ENCODE data around the gene STXBP3.
"Not testable (repeated sequence)": the region's sequence is repeated elsewhere in the genome, so short reads cannot be mapped to it uniquely, and the experiment has no call there.

STXBP3 gene

GRCh38 chr1:108746382-108747170, at the start of gene STXBP3:
Gene STXBP3 (plus strand): TSS chr1:108746674. CDS start chr1:108746738, 64 bp downstream.
- Mint-ChIP-seq H3K27ac (peak within 1 kb of the TSS; percentile 96), H3K9me3 (no peaks in the 10 kb centered on the region), H3K27me3 (no peaks in the 10 kb centered on the region), H3K4me1 (ENCODE audit: low read depth) (peaks cover 37% of the 10 kb centered on the region), H3K4me3 (peak within 1 kb of the TSS; percentile 90), H3K36me3 (ENCODE audit: low read depth) (peaks cover 24% of the 10 kb centered on the region)
- DNase-seq: peak; percentile 100

- peaks cover 80% of the 10 kb centered on the region for H3K36me3 Mint-ChIP-seq (ENCODE audit: low read depth)
- peak overlapping the region; percentile 83 for H3K27ac Mint-ChIP-seq
- no peaks in the 10 kb centered on the region for H3K9me3 Mint-ChIP-seq
- DNase-seq: no peak
- no peaks in the 10 kb centered on the region for H3K27me3 Mint-ChIP-seq
- H3K4me3 Mint-ChIP-seq: peak overlapping the region; percentile 49
- H3K4me1 Mint-ChIP-seq (ENCODE audit: low read depth): peaks cover 81% of the 10 kb centered on the region
Measured at GRCh38 chr1:108699375-108700332, 46.8 kb upstream of the STXBP3 start.

GRCh38 chr1:108701176-108701849, 45.2 kb upstream of the STXBP3 start:
- H3K4me1 Mint-ChIP-seq (ENCODE audit: low read depth): peaks cover 80% of the 10 kb centered on the region
- H3K36me3 Mint-ChIP-seq (ENCODE audit: low read depth): peaks cover 65% of the 10 kb centered on the region

GRCh38 chr1:108702109-108702508, 44.4 kb upstream of the STXBP3 start:
- not testable (repeated sequence) for H3K9me3 Mint-ChIP-seq, H3K4me3 Mint-ChIP-seq, H3K27me3 Mint-ChIP-seq, DNase-seq
- Mint-ChIP-seq H3K4me1 (ENCODE audit: low read depth) (peaks cover 72% of the 10 kb centered on the region), H3K36me3 (ENCODE audit: low read depth) (peaks cover 57% of the 10 kb centered on the region), H3K27ac (peak overlapping the region; percentile 56)

More at GRCh38 chr1:108701176-108701849, 45.2 kb upstream of the STXBP3 start:
- Mint-ChIP-seq H3K27ac (peak overlapping the region; percentile 19), H3K27me3 (no peaks in the 10 kb centered on the region), H3K4me3 (no peak overlapping the region), H3K9me3 (no peaks in the 10 kb centered on the region)
- DNase-seq: no peak

DNA sequence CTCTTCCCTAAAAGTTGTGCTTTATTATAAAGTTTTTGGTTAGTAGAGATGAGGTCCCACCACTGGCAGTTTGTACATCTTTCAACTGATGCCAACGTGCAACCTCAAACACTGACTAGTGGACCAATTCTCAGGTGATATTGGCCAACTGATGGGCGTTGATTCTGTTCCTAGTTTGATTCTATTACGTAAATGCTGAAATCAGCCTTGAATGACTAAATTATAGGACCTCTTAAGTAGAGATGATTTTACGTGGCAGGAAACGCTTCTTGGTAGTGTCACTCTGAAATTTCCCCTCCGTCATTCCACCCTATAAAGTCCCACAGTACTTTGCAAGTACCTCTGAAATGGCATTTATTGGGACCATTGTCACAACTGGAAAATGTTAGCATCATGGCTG, 42.5 kb upstream of the STXBP3 start:
- Mint-ChIP-seq H3K27me3 (no peaks in the 10 kb centered on the region), H3K4me1 (ENCODE audit: low read depth) (peaks cover 63% of the 10 kb centered on the region), H3K27ac (peak overlapping the region; percentile 90), H3K9me3 (no peaks in the 10 kb centered on the region), H3K36me3 (ENCODE audit: low read depth) (peaks cover 38% of the 10 kb centered on the region), H3K4me3 (peak overlapping the region; percentile 27)
- DNase-seq: no peak

DNA sequence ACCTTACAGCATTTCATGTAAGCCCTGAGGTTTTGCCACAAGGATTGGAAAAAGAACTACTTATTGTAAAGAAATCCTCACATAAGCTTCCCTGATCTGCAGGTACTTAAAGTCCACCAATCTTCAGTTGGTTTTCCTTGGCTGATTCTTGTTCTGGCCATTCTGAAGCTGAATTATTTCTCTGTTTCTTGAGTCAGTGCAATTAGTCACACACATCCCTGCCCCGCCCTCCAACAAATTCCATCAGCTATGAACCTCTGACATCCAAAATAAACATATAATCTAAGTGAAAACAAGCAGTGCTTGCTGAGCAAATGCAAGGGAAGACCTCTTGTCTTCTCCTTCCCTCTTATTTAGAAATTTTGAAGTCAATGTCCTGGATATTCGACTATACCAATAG, 42.0 kb upstream of the STXBP3 start:
- Mint-ChIP-seq H3K27me3 (no peaks in the 10 kb centered on the region), H3K4me1 (ENCODE audit: low read depth) (peaks cover 60% of the 10 kb centered on the region), H3K9me3 (no peaks in the 10 kb centered on the region), H3K27ac (peak overlapping the region; percentile 90), H3K36me3 (ENCODE audit: low read depth) (peaks cover 33% of the 10 kb centered on the region), H3K4me3 (no peak overlapping the region)
- DNase-seq: no peak

GRCh38 chr1:108706643-108707042, 39.8 kb upstream of the STXBP3 start:
- H3K36me3 Mint-ChIP-seq (ENCODE audit: low read depth): peaks cover 11% of the 10 kb centered on the region
- no peak for DNase-seq

GRCh38 chr1:108708691-108709660, 37.5 kb upstream of the STXBP3 start:
- Mint-ChIP-seq H3K9me3 (no peaks in the 10 kb centered on the region), H3K27me3 (no peaks in the 10 kb centered on the region), H3K27ac (no peak overlapping the region), H3K4me3 (no peak overlapping the region), H3K36me3 (ENCODE audit: low read depth) (no peaks in the 10 kb centered on the region), H3K4me1 (ENCODE audit: low read depth) (peaks cover 25% of the 10 kb centered on the region)
- DNase-seq: peak; percentile 68

More at GRCh38 chr1:108706643-108707042, 39.8 kb upstream of the STXBP3 start:
- Mint-ChIP-seq H3K4me3 (no peak overlapping the region), H3K27me3 (no peaks in the 10 kb centered on the region), H3K9me3 (no peaks in the 10 kb centered on the region), H3K27ac (peak overlapping the region; percentile 3), H3K4me1 (ENCODE audit: low read depth) (peaks cover 44% of the 10 kb centered on the region)

DNA sequence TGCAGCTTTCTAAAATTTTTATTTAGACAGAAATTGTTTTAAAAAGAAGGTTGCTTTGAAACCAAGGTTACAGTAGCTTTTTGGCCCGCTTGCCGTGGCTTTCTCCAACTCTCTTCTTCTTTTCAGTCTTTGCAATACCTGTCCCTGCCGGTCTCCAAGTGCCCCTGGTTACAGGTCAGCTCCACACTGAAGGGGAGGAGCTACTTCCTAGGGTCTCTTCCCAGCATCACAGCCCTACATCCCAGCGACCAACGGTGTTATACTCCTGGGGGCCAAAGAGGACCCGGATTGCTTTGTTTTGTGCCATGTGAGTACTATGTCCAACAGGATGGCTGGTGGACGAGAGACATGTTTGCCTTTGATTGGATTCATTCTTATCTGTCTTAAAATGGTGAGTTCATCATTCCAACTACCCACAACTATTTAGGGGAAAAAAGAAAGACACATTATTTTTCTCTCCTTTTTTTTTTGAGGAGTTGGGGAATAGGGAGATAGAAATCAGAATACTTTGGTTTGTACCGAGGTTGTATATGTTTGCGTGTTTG, 33.8 kb upstream of the STXBP3 start, which contains the start of gene FNDC7:
FNDC7 (plus strand) TSS at position 303 of the 545 bp plus-strand sequence; CDS start at position 329, 26 bp downstream.
- H3K27ac Mint-ChIP-seq: no peak within 1 kb of the TSS
- no peaks in the 10 kb centered on the region for H3K9me3 Mint-ChIP-seq
- H3K36me3 Mint-ChIP-seq (ENCODE audit: low read depth): no peaks in the 10 kb centered on the region
- H3K4me1 Mint-ChIP-seq (ENCODE audit: low read depth): peaks cover 7% of the 10 kb centered on the region
- no peak for DNase-seq
- no peak within 1 kb of the TSS for H3K4me3 Mint-ChIP-seq
- H3K27me3 Mint-ChIP-seq: no peaks in the 10 kb centered on the region

- H3K9me3 Mint-ChIP-seq: no peaks in the 10 kb centered on the region
- no peak for DNase-seq
- no peaks in the 10 kb centered on the region for H3K36me3 Mint-ChIP-seq (ENCODE audit: low read depth)
- peaks cover 3% of the 10 kb centered on the region for H3K4me1 Mint-ChIP-seq (ENCODE audit: low read depth)
- H3K27ac Mint-ChIP-seq: no peak overlapping the region
- H3K27me3 Mint-ChIP-seq: no peaks in the 10 kb centered on the region
- H3K4me3 Mint-ChIP-seq: no peak overlapping the region
Measured at GRCh38 chr1:108715932-108716331, 30.5 kb upstream of the STXBP3 start.

GRCh38 chr1:108716437-108717230, 29.8 kb upstream of the STXBP3 start:
- peaks cover 3% of the 10 kb centered on the region for H3K4me1 Mint-ChIP-seq (ENCODE audit: low read depth)
- no peaks in the 10 kb centered on the region for H3K27me3 Mint-ChIP-seq
- H3K36me3 Mint-ChIP-seq (ENCODE audit: low read depth): no peaks in the 10 kb centered on the region
- no peak for DNase-seq
- no peak overlapping the region for H3K27ac Mint-ChIP-seq
- H3K4me3 Mint-ChIP-seq: no peak overlapping the region
- H3K9me3 Mint-ChIP-seq: no peaks in the 10 kb centered on the region

- Mint-ChIP-seq H3K4me1 (ENCODE audit: low read depth) (peaks cover 3% of the 10 kb centered on the region), H3K9me3 (no peaks in the 10 kb centered on the region), H3K27me3 (no peaks in the 10 kb centered on the region), H3K4me3 (no peak overlapping the region), H3K27ac (no peak overlapping the region), H3K36me3 (ENCODE audit: low read depth) (no peaks in the 10 kb centered on the region)
- no peak for DNase-seq
Measured at GRCh38 chr1:108717774-108718316, 28.6 kb upstream of the STXBP3 start.
